Right lobe of liver (tissue), 6 donors: ENCODE data around the gene NXPH1. TPM values are rescaled to one million over a fixed set of nuclear protein-coding genes. Genes with fewer than 3 reads are reported as not detected.
"Not testable (repeated sequence)": the region's sequence is repeated elsewhere in the genome, so short reads cannot be mapped to it uniquely, and the experiment has no call there.

ENCODE experiments used
- ATAC-seq, 4 donors: fragments of 200-7000 bp; cut with Tn5 transposase; one replicate each; pipeline ENCODE4 v1.9.1; 2020; ENCODE audit warnings: mild to moderate bottlenecking in 4 of 4, moderate library complexity in 4 of 4
- DNase-seq, 3 donors: peaks; one replicate each; pipeline ENCODE4 v3.0.0-alpha.2; 2020
- H3K27ac ChIP-seq, 3 donors: fragments of 200-600 bp; one replicate each; pipeline ENCODE4 v1.8.0; 2022
- H3K27me3 ChIP-seq, 2 donors: fragments of 200-600 bp; one replicate each; pipeline ENCODE4 v1.8.0; 2022
- H3K36me3 ChIP-seq, 4 donors: fragments of 200-600 bp; sonication (generic) in 1 of 4; one replicate each; pipeline versions ENCODE4 v1.5.1 to v1.8.0; 2017 to 2022; ENCODE audit warnings: control low read depth in 1 of 4
- H3K4me1 ChIP-seq, 4 donors: fragments of 200-600 bp; sonication (generic) in 1 of 4; one replicate each; pipeline versions ENCODE4 v1.5.1 to v1.8.0; 2017 to 2022; ENCODE audit warnings: control low read depth in 1 of 4
- H3K4me3 ChIP-seq, 3 donors: fragments of 200-600 bp; one replicate each; pipeline ENCODE4 v1.8.0; 2022
- H3K9me3 ChIP-seq, 4 donors: fragments of 200-600 bp; sonication (generic) in 1 of 4; one replicate each; pipeline versions ENCODE4 v1.5.1 to v1.8.0; 2017 to 2022; ENCODE audit warnings: control low read depth in 1 of 4
- CTCF ChIP-seq, 4 donors: fragments of 200-600 bp in 3 of 4; fragments of 450-650 bp in 1 of 4; IDR thresholded peaks; one replicate each; pipeline versions ENCODE4 v1.5.1 to v1.8.0; 2016 to 2022; ENCODE audit warnings: antibody characterized with exemption in 4 of 4, mild to moderate bottlenecking in 2 of 4
- POLR2A ChIP-seq: fragments of 450-650 bp; IDR thresholded peaks from one replicate; pipeline ENCODE4 v1.6.1; 2017; ENCODE audit warnings: antibody characterized with exemption, mild to moderate bottlenecking
- WGBS: methylation state at CpG from one replicate; pipeline ENCODE4 v1.1.6; 2018; ENCODE audit warnings: low coverage, low lambda C conversion rate; ENCODE audit not compliant: insufficient coverage; ENCODE audit errors: missing lambda C conversion rate; 5-methylcytosine and 5-hydroxymethylcytosine counted together
- intact Hi-C, 2 donors: fragments of 100-400 bp; cut with DNase I; formaldehyde crosslinking; loops; one replicate each; pipeline versions ENCODE4 v1.11.2 to v1.14.1; 2022
- total RNA-seq, 6 experiments: library from RNA; depleted of rRNA in 2 of 6; stranded (reverse); fragments of >200 nt in 2 of 6; fragmentation: NEBNext Ultra II Directional in 3 of 6; extraction: Animal tissue kit (Norgen Biotek cat#: 25700) in 3 of 6; gene quantifications; one replicate each; pipeline versions ENCODE4 v1.1.0 to v1.2.4, GENCODE V29; 2016 to 2023
- donor health status: DM: no; HTN: yes; CAD: no.
- donor health status: DM: no; HTN: no; CAD: no.
- donor health status: DM: no; HTN: no; CAD: no.
- donor health status: DM: no; HTN: yes; CAD: no.
- donor health status: DM: no; HTN: yes; CAD: no.

NXPH1 gene
- total RNA-seq, 6 experiments from 2014 or later = not detected

- H3K4me1 ChIP-seq = no peaks in the 10 kb centered on the region
- TF ChIP-seq CTCF (IDR thresholded peaks at IDR 0.05) = no peak
- TF ChIP-seq POLR2A = no peak
- no peak overlapping the region for H3K4me3 ChIP-seq
- DNase-seq (no peak), ATAC-seq (no peak)
- H3K27ac ChIP-seq = no peak overlapping the region
- H3K9me3 ChIP-seq = no peaks in the 10 kb centered on the region
- intact Hi-C loops = no loop called here
- no peaks in the 10 kb centered on the region for H3K36me3 ChIP-seq
- H3K27me3 ChIP-seq = no peaks in the 10 kb centered on the region
Observed at GRCh38 chr7:8702807-8703206, 269.4 kb downstream of the NXPH1 start.

GRCh38 chr7:8710124-8710523 is 276.7 kb downstream of the NXPH1 start:
- H3K36me3 ChIP-seq = no peaks in the 10 kb centered on the region
- intact Hi-C loops = no loop called here
- H3K27ac ChIP-seq = no peak overlapping the region
- H3K4me1 ChIP-seq = no peaks in the 10 kb centered on the region
- H3K27me3 ChIP-seq = no peaks in the 10 kb centered on the region
- 45% methylated on average over 2 of the region's 2 CpGs for WGBS
- no peak overlapping the region for H3K4me3 ChIP-seq
- DNase-seq (no peak), ATAC-seq (no peak)
- H3K9me3 ChIP-seq = no peaks in the 10 kb centered on the region
- TF ChIP-seq POLR2A (no peak), CTCF (IDR thresholded peaks at IDR 0.05) (no peak)

- ATAC-seq (no peak), DNase-seq (peak in 1 of 3 donors; percentile 27)
- H3K9me3 ChIP-seq = no peaks in the 10 kb centered on the region
- TF ChIP-seq POLR2A (no peak), CTCF (IDR thresholded peaks at IDR 0.05) (no peak)
- no peaks in the 10 kb centered on the region for H3K27me3 ChIP-seq
- H3K27ac ChIP-seq = no peak overlapping the region
- H3K4me1 ChIP-seq = no peaks in the 10 kb centered on the region
- no peaks in the 10 kb centered on the region for H3K36me3 ChIP-seq
- intact Hi-C loops = no loop called here
- H3K4me3 ChIP-seq = no peak overlapping the region
Observed at GRCh38 chr7:8714791-8715190, 281.4 kb downstream of the NXPH1 start.

GRCh38 chr7:8719102-8719501 is 285.7 kb downstream of the NXPH1 start:
- WGBS = 27% methylated on average over 1 of the region's 1 CpG
- TF ChIP-seq POLR2A = no peak
- TF ChIP-seq CTCF (IDR thresholded peaks at IDR 0.05) = no peak
- intact Hi-C loops = no loop called here
- Histone ChIP-seq H3K4me1 (no peaks in the 10 kb centered on the region), H3K36me3 (no peaks in the 10 kb centered on the region), H3K27ac (no peak overlapping the region), H3K27me3 (no peaks in the 10 kb centered on the region), H3K9me3 (no peaks in the 10 kb centered on the region), H3K4me3 (no peak overlapping the region)
- ATAC-seq = peak; percentile 49 to 79 (median 64)
- peak; percentile 32 to 69 (median 48) for DNase-seq

- no peak overlapping the region for H3K4me3 ChIP-seq
- TF ChIP-seq POLR2A (no peak), CTCF (IDR thresholded peaks at IDR 0.05) (peak; percentile 47 to 70 (median 65))
- intact Hi-C loops = no loop called here
- ATAC-seq = peak; percentile 77 to 87 (median 82)
- peak in 2 of 3 donors; percentile 57 to 58 for DNase-seq
- H3K27me3 ChIP-seq = no peaks in the 10 kb centered on the region
- H3K27ac ChIP-seq = no peak overlapping the region
- 0% methylated on average over 3 of the region's 4 CpGs for WGBS
- H3K36me3 ChIP-seq = no peaks in the 10 kb centered on the region
- no peaks in the 10 kb centered on the region for H3K9me3 ChIP-seq
- no peaks in the 10 kb centered on the region for H3K4me1 ChIP-seq
Observed at GRCh38 chr7:8724080-8724718, 290.8 kb downstream of the NXPH1 start.

GRCh38 chr7:8731756-8732155 is 298.3 kb downstream of the NXPH1 start:
- DNase-seq, ATAC-seq, H3K9me3 ChIP-seq, H3K36me3 ChIP-seq, H3K27me3 ChIP-seq, H3K27ac ChIP-seq, intact Hi-C loops, H3K4me1 ChIP-seq, H3K4me3 ChIP-seq: not testable (repeated sequence)
- WGBS = 89% methylated on average over 8 of the region's 14 CpGs
